OCI-LY3 (cell line): ENCODE data around the gene TAGAP.
"Not testable (repeated sequence)": the region's sequence is repeated elsewhere in the genome, so short reads cannot be mapped to it uniquely, and the experiment has no call there.

Source experiments
- CTCF ChIP-seq: fragments of 200-600, 300-600 bp; sonication (generic); IDR thresholded peaks from 2 replicates; pipeline ENCODE4 v1.5.1; 2014; ENCODE audit warnings: antibody characterized with exemption, low read length, low read depth
- EZH2phosphoT487 ChIP-seq: fragments of 200-600 bp; shearing (Covaris generic); IDR thresholded peaks from 2 replicates; pipeline ENCODE4 v1.6.1; 2018; ENCODE audit warnings: antibody characterized with exemption, mixed run types, low read depth

DNA sequence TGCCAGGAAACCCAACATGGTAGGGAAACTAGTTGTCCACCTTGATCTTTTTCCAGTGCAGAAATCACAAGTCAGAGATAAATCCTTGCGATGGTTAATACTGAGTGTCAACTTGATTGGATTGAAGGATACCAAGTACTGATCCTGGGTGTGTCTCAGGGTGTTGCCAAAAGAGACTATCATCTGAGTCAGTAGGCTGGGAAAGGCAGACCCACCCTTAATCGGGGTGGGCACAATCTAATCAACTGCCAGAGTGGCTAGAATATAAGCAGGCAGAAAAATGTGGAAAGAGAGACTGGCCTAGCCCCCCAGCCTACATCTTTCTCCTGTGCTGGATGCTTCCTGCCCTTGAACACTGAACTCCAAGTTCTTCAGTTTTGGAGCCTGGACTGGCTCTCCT, 55.1 kb downstream of the TAGAP start:
- TF ChIP-seq CTCF, EZH2phosphoT487: not testable (repeated sequence)
